GM12865 (cell line): ENCODE results near the gene ANGPTL1.
A peak's percentile ranks its signal among the peaks of the same experiment; 100 is the strongest.

ENCODE experiments used
- DNase-seq: peaks from one replicate; pipeline ENCODE4 v3.0.0; 2010; ENCODE audit warnings: low read depth
- H3K4me3 ChIP-seq: 2 replicates; pipeline ENCODE4 v1.5.1; 2011; ENCODE audit warnings: mild to moderate bottlenecking, low read depth, low read length, control low read depth
- CTCF ChIP-seq: IDR thresholded peaks from 2 replicates; pipeline ENCODE4 v1.5.1; 2011; ENCODE audit warnings: low read length, control low read depth, low read depth, inconsistent platforms; ENCODE audit not compliant: insufficient read depth; ENCODE audit errors: missing control alignments

Gene ANGPTL1

DNA sequence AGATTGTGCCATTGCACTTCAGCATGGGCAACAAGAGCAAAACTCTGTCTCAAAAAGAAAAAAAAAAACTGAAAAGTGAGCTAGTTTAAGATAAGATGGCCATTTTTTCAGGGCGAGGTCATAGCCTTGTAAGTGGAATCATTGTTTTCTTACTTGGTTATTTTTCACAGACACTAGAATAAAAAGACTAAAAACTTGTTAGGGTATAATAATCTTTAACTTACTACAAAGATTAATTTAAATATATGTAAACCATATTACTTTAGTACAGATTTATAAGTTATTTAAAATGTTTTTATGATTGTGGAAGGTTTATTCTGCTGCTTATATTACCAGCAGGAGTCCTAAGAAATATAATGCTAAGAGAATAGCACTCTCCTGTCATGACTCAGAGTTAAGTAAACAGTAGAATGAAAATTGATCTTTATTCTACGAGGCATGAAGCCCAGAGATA is 23.5 kb downstream of the ANGPTL1 start:
- no peak for TF ChIP-seq CTCF

GRCh38 chr1:178846306-178846705 is 24.6 kb downstream of the ANGPTL1 start:
- DNase-seq = no peak
- TF ChIP-seq CTCF = no peak
- H3K4me3 ChIP-seq = no peak overlapping the region

More for the DNA sequence above, 23.5 kb downstream of the ANGPTL1 start:
- H3K4me3 ChIP-seq = no peak overlapping the region
- DNase-seq = no peak

DNA sequence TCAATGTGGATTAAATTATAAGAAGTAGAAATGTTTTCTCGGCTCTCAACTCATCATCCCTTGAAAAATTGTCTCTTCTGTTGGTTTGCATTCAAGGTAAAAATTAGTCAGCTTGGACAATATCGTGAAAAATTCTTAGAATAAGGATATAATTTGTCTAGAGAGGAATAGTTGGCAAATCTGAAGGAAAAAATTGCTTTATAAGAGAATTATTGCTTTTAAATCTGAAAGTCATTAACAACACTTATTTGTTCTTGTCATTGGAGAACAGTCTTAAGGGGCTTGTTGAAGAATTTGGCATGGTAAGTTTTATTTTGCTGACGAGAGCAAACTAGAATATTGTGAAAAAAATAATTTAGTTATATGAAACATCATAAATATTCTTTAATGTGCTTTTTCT is 26.4 kb downstream of the ANGPTL1 start:
- TF ChIP-seq CTCF = no peak
- no peak for DNase-seq
- H3K4me3 ChIP-seq = no peak overlapping the region

DNA sequence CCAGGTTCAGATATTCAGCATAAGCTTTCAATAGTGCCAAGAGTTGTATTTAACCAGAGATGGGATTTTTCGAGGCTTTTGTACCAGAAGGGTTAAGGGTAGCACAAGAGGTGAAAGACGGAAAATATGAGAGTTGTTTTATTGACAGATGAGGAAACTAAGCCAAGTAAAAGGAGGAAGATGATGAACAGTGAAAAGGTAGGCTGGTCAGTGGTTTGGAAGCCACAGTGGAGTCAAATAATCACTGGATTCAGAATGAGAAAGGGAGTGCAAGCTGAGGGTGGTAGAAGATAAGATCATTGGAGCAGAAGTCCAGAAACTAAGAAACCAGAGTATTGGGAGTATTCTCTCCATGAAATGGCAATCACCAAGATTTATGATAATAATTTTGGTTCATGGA is 45.7 kb downstream of the ANGPTL1 start:
- DNase-seq = no peak
- no peak for TF ChIP-seq CTCF
- no peak overlapping the region for H3K4me3 ChIP-seq

- H3K4me3 ChIP-seq = no peak overlapping the region
- peak; percentile 4 for DNase-seq
- TF ChIP-seq CTCF = no peak
These were observed 49.6 kb downstream of the ANGPTL1 start for GRCh38 chr1:178821134-178821866.

GRCh38 chr1:178819123-178819522 is 51.8 kb downstream of the ANGPTL1 start:
- no peak for DNase-seq
- H3K4me3 ChIP-seq = no peak overlapping the region
- TF ChIP-seq CTCF = no peak

- no peak for TF ChIP-seq CTCF
- no peak for DNase-seq
- no peak overlapping the region for H3K4me3 ChIP-seq
These were observed 52.5 kb downstream of the ANGPTL1 start for GRCh38 chr1:178818416-178818815.
